ACHN (cell line): Measurements from ENCODE around the gene SCG2.
A peak's percentile ranks its signal among the peaks of the same experiment; 100 is the strongest.

Experiments used
- DNase-seq: peaks from one replicate; pipeline ENCODE4 v3.0.0-alpha.2; 2015
- in situ Hi-C: cut with HindIII; loops from 2 replicates; pipeline ENCODE4 v1.10.0; 2017; ENCODE audit warnings: low sequenced_read_pairs, low pct_ligation_motif_present, low pct_unique_long_range_greater_than_20kb

Gene SCG2

GRCh38 chr2:223586261-223586660, 15.9 kb downstream of the SCG2 start:
- in situ Hi-C loops = no loop called here
- no peak for DNase-seq

- in situ Hi-C loops = no loop called here
- DNase-seq = no peak
Observed at GRCh38 chr2:223585666-223586065, 16.5 kb downstream of the SCG2 start.

GRCh38 chr2:223582001-223582400, 20.2 kb downstream of the SCG2 start:
- in situ Hi-C loops = no loop called here
- DNase-seq = no peak

GRCh38 chr2:223580951-223581350, 21.2 kb downstream of the SCG2 start:
- in situ Hi-C loops = no loop called here

GRCh38 chr2:223578846-223579245, 23.3 kb downstream of the SCG2 start:
- no peak for DNase-seq
- in situ Hi-C loops = no loop called here

More at GRCh38 chr2:223580951-223581350, 21.2 kb downstream of the SCG2 start:
- peak; percentile 61 for DNase-seq

GRCh38 chr2:223576873-223577272, 25.3 kb downstream of the SCG2 start:
- in situ Hi-C loops = no loop called here
- peak; percentile 13 for DNase-seq

- in situ Hi-C loops = no loop called here
- DNase-seq = no peak
Observed at GRCh38 chr2:223570784-223571183, 31.4 kb downstream of the SCG2 start.

- DNase-seq = peak; percentile 5
- in situ Hi-C loops = no loop called here
Observed at GRCh38 chr2:223566396-223566795, 35.8 kb downstream of the SCG2 start.

GRCh38 chr2:223563462-223563861, 38.7 kb downstream of the SCG2 start:
- peak; percentile 77 for DNase-seq

GRCh38 chr2:223562078-223562477, 40.1 kb downstream of the SCG2 start:
- in situ Hi-C loops = no loop called here
- no peak for DNase-seq

More at GRCh38 chr2:223563462-223563861, 38.7 kb downstream of the SCG2 start:
- in situ Hi-C loops = no loop called here

- peak; percentile 60 for DNase-seq
- in situ Hi-C loops = no loop called here
Observed at GRCh38 chr2:223560749-223561435, 41.3 kb downstream of the SCG2 start.

- in situ Hi-C loops = no loop called here
- no peak for DNase-seq
Observed at GRCh38 chr2:223558970-223559369, 43.2 kb downstream of the SCG2 start.

- in situ Hi-C loops = no loop called here
- no peak for DNase-seq
Observed at GRCh38 chr2:223554923-223555322, 47.2 kb downstream of the SCG2 start.

GRCh38 chr2:223549215-223549614, 52.9 kb downstream of the SCG2 start:
- in situ Hi-C loops = no loop called here
- no peak for DNase-seq

GRCh38 chr2:223548194-223548593, 54.0 kb downstream of the SCG2 start:
- in situ Hi-C loops = no loop called here
- no peak for DNase-seq
